ENCODE results near the gene PGF. TPM values are rescaled to one million over a fixed set of nuclear protein-coding genes. Genes with fewer than 3 reads are reported as not detected.

The PGF gene
- total RNA-seq, 1 donor from 2014 or later: 3.2 TPM

DNA sequence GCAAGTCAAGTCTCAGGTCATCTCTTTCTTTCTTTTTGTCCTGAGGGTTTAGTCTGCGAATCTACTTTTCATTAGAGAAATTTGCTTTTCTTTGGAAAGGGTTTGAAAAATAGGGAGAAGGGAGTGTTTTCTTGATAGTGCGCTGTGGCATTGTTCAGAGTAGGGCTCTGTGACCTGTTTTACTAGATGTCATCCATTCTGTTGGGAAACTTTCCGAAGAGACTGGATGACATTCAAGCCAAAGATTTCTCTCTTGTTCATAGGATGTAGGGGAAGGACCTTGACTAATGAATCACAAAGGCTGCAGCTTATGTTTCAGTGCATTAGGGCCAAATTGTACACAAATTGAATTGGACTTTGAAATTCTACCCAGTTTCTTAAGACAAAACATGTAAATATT is 59.0 kb downstream of the PGF start:
- Mint-ChIP-seq H3K36me3 (ENCODE audit: low read depth) (peaks cover 62% of the 10 kb centered on the region), H3K27me3 (ENCODE audit: low read depth) (no peaks in the 10 kb centered on the region)

DNA sequence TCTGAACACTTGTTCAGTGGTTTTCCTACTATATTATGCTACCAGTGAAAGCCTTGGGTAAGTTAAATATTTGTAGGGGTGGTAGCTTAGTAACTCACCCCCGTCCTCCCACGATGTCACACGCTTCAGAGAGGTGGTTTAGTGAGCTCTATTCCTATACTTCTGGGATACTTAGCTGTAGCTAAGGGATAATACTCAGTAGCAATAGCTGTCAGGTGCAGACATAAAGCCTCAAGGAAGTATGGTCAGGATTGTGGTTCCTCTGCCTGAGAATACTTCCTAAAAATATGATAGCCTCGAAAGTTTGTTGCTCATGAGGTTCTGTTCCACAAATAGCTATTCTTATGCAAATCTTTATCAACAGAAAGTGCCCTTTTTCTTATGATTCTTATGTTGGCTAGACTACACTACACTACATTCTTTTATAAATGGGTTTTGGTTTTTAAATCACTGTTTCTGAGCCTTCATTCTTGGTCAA is 61.7 kb downstream of the PGF start:
- H3K9me3 Mint-ChIP-seq (ENCODE audit: low read depth): no peaks in the 10 kb centered on the region
- peaks cover 11% of the 10 kb centered on the region for H3K4me1 Mint-ChIP-seq (ENCODE audit: low read depth)
- H3K36me3 Mint-ChIP-seq (ENCODE audit: low read depth): peaks cover 52% of the 10 kb centered on the region

More for the DNA sequence above, 59.0 kb downstream of the PGF start:
- Mint-ChIP-seq H3K9me3 (ENCODE audit: low read depth) (no peaks in the 10 kb centered on the region), H3K4me3 (ENCODE audit: unreplicated experiment) (no peak overlapping the region), H3K27ac (ENCODE audit: unreplicated experiment) (no peak overlapping the region), H3K4me1 (ENCODE audit: low read depth) (peaks cover 7% of the 10 kb centered on the region)
- TF ChIP-seq CTCF (IDR thresholded peaks at IDR 0.05): no peak
- DNase-seq (ENCODE audit: low spot score): no peak

GRCh38 chr14:74892745-74893144 is 62.7 kb downstream of the PGF start:
- H3K4me1 Mint-ChIP-seq (ENCODE audit: low read depth): peaks cover 16% of the 10 kb centered on the region
- DNase-seq (ENCODE audit: low spot score): no peak
- H3K9me3 Mint-ChIP-seq (ENCODE audit: low read depth): no peaks in the 10 kb centered on the region
- H3K27me3 Mint-ChIP-seq (ENCODE audit: low read depth): no peaks in the 10 kb centered on the region
- H3K27ac Mint-ChIP-seq (ENCODE audit: unreplicated experiment): no peak overlapping the region
- no peak for TF ChIP-seq CTCF (IDR thresholded peaks at IDR 0.05)
- no peak overlapping the region for H3K4me3 Mint-ChIP-seq (ENCODE audit: unreplicated experiment)
- peaks cover 49% of the 10 kb centered on the region for H3K36me3 Mint-ChIP-seq (ENCODE audit: low read depth)

More for the DNA sequence above, 61.7 kb downstream of the PGF start:
- H3K27ac Mint-ChIP-seq (ENCODE audit: unreplicated experiment): no peak overlapping the region
- no peak overlapping the region for H3K4me3 Mint-ChIP-seq (ENCODE audit: unreplicated experiment)
- no peak for DNase-seq (ENCODE audit: low spot score)
- H3K27me3 Mint-ChIP-seq (ENCODE audit: low read depth): no peaks in the 10 kb centered on the region
- no peak for TF ChIP-seq CTCF (IDR thresholded peaks at IDR 0.05)

DNA sequence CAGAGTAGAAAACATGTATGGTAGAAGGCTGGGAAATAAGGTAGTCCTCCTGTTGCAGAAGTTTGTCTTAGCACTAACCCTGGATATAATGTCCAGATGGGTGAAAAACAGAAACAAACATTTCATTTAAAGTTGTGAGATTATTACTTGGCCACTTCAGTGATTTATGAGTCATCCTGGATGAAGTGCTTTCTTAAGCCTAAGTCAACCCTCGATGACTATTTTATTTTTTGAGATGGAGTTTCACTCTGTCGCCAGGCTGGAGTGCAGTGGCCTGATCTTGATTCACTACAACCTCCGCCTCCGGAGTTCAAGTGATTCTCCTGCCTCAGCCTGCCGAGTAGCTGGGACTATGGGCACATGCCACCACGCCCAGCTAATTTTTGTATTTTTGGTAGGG is 63.5 kb downstream of the PGF start:
- TF ChIP-seq CTCF (IDR thresholded peaks at IDR 0.05): no peak
- Mint-ChIP-seq H3K27me3 (ENCODE audit: low read depth) (no peaks in the 10 kb centered on the region), H3K9me3 (ENCODE audit: low read depth) (no peaks in the 10 kb centered on the region), H3K27ac (ENCODE audit: unreplicated experiment) (peak overlapping the region; percentile 22), H3K36me3 (ENCODE audit: low read depth) (peaks cover 43% of the 10 kb centered on the region), H3K4me3 (ENCODE audit: unreplicated experiment) (no peak overlapping the region), H3K4me1 (ENCODE audit: low read depth) (peaks cover 16% of the 10 kb centered on the region)
- DNase-seq (ENCODE audit: low spot score): no peak

Other genes with a start within 250 kb of the PGF start
- gene AREL1, start 242.5 kb downstream of the PGF start, total RNA-seq: 34.7 to 50.2 TPM (median 35.9 TPM) in 3 replicates
- 51.7 to 67.7 TPM (median 52.9 TPM) in 3 replicates for gene FCF1, start 242.5 kb downstream of the PGF start, total RNA-seq
- 51.3 to 85.0 TPM (median 51.8 TPM) in 3 replicates for gene YLPM1, start 192.3 kb downstream of the PGF start, total RNA-seq
- not detected in 3 replicates for gene PROX2, start 79.5 kb downstream of the PGF start, total RNA-seq
- gene DLST, start 73.7 kb downstream of the PGF start, total RNA-seq: 70.4 to 78.0 TPM (median 74.5 TPM) in 3 replicates
- gene RPS6KL1, start 32.3 kb downstream of the PGF start, total RNA-seq: 0.82 to 6.5 TPM (median 5.8 TPM) in 3 replicates
- gene EIF2B2, start 47.3 kb upstream of the PGF start, total RNA-seq: 35.7 to 38.4 TPM (median 37.1 TPM) in 3 replicates
- gene MLH3, start 95.9 kb upstream of the PGF start, total RNA-seq: 18.7 to 21.3 TPM (median 21.2 TPM) in 3 replicates
- gene ACYP1, start 108.4 kb upstream of the PGF start, total RNA-seq: 4.2 to 11.7 TPM (median 6.8 TPM) in 3 replicates
- gene ZC2HC1C, start 114.0 kb upstream of the PGF start, total RNA-seq: 0.31 to 0.62 TPM (median 0.48 TPM) in 3 replicates
- gene NEK9, start 171.5 kb upstream of the PGF start, total RNA-seq: 63.3 to 109 TPM (median 65.4 TPM) in 3 replicates
- 345 to 455 TPM (median 361 TPM) in 3 replicates for gene TMED10, start 221.0 kb upstream of the PGF start, total RNA-seq